Tongue (tissue), 2 donors: ENCODE results near the gene POMGNT1. TPM values are rescaled to one million over a fixed set of nuclear protein-coding genes. Genes with fewer than 3 reads are reported as not detected.
"Not testable (repeated sequence)": the region's sequence is repeated elsewhere in the genome, so short reads cannot be mapped to it uniquely, and the experiment has no call there.

Source experiments
- DNase-seq: peaks from one replicate; pipeline ENCODE4 v3.0.0-alpha.2; 2015
- total RNA-seq: library from RNA; depleted of rRNA; stranded (reverse); fragments of >200 nt; gene quantifications from one replicate; pipeline ENCODE4 v1.2.3, GENCODE V29; 2014

Gene POMGNT1
- 40.6 TPM for total RNA-seq

GRCh38 chr1:46197964-46198811 is at the start of gene POMGNT1:
Gene POMGNT1 (minus strand): TSS chr1:46198434. CDS start chr1:46197821, 613 bp downstream.
- peak; percentile 81 for DNase-seq

- peak; percentile 99 for DNase-seq
Observed at GRCh38 chr1:46247436-46248121, 49.3 kb upstream of the POMGNT1 start, which contains the start of gene RAD54L. Gene RAD54L (plus strand): TSS chr1:46247763. CDS start chr1:46248406, 643 bp downstream.

GRCh38 chr1:46246548-46247435 is 48.6 kb upstream of the POMGNT1 start:
- DNase-seq, result peak; percentile 79

- DNase-seq, result not testable (repeated sequence)
Observed at GRCh38 chr1:46246136-46246535, 47.9 kb upstream of the POMGNT1 start.

DNA sequence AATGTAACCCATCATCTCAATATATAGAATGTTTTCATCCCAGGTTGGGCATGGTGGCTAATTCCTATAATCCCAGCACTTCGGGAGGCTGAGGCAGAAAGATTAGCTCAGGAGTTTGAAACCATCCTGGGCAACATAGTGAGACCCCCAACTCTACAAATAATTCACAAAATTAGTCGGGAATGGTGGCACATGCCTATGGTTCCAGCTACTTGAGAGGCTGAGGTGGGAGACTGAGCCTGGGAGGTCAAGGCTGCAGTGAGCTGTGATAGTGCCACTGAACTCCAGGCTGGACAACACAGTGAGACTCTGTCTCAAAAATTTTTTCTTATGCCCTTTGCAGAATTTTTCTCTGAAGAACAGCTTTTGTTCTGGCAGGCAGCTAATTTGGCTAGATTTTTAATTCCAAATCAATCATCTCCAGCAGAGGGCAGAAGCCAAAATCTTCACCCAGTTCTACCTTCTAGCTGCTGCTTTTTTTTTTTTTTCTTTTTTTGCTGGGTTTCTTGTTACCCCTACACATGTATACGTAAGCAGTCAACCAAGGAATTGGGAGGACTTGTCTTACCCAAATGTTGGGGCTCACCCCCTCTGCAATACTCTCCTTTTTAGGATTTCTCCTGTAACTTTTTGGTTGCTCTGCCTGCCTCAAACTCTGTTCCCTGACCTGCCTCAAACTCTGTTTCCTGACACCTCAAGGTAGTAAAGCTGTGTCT is 46.6 kb upstream of the POMGNT1 start:
- peak; percentile 21 for DNase-seq

DNA sequence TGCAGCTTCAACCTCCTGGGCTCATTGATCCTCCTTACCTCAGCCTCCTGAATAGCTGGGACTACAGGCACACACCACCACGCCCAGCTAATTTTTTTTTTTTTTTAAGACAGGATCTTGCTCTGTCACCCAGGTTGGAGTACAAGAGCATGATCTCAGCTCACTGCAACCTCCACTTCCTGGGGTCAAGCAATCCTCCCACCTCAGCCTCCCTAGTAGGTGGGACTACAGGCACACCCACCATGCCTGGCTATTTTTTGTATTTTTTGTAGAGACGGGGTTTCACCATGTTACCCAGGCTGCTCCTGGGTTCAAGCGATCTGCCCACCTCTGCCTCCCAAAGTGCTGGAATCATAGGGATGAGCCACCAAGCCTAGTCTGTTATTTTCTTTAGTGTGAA is 45.6 kb upstream of the POMGNT1 start:
- DNase-seq, result not testable (repeated sequence)

DNA sequence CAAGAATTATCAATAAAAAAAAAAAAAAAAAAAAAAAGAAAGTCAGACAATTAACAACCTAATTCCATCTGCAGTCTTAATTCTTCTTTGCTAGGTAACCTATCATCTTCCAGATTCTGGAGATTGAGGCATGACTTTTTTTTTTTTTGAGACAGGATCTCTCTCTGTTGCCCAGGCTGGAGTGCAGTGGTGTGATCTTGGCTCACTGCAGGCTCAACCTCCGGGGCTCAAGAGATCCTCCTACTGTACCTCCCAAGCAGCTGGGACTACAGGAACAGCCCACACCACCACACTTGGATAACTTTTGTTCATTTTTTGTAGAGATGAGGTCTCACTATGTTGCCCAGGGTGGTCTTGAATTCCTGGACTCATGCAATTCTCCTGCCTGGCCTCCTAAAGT is 44.7 kb upstream of the POMGNT1 start:
- DNase-seq, result no peak

DNA sequence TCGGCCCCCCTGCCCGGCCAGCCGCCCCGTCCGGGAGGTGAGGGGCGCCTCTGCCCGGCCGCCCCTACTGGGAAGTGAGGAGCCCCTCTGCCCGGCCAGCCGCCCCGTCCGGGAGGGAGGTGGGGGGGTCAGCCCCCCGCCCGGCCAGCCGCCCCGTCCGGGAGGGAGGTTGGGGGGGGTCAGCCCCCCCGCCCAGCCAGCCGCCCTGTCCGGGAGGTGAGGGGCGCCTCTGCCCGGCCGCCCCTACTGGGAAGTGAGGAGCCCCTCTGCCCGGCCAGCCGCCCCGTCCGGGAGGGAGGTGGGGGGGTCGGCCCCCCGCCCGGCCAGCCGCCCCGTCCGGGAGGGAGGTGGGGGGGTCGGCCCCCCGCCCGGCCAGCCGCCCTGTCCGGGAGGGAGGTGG is 43.5 kb upstream of the POMGNT1 start:
- not testable (repeated sequence) for DNase-seq

DNA sequence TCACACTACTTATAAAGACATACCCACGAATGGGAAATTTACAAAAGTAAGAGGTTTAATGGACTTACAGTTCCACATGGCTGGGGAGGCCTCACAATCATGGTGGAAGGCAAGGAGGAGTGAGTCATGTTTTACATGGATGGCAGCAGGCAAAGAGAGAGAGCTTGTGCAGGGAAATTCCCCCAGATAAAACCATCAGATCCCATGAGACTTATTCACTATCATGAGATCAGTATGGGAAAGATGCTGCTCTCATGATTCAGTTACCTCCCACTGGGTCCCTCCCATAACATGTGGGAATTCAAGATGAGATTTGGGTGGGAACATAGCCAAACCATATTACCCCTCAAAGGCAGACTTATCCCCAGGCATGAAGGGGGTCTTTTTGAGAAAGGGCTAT is 40.6 kb upstream of the POMGNT1 start:
- not testable (repeated sequence) for DNase-seq

GRCh38 chr1:46236882-46237281 is 38.6 kb upstream of the POMGNT1 start:
- DNase-seq, result no peak

DNA sequence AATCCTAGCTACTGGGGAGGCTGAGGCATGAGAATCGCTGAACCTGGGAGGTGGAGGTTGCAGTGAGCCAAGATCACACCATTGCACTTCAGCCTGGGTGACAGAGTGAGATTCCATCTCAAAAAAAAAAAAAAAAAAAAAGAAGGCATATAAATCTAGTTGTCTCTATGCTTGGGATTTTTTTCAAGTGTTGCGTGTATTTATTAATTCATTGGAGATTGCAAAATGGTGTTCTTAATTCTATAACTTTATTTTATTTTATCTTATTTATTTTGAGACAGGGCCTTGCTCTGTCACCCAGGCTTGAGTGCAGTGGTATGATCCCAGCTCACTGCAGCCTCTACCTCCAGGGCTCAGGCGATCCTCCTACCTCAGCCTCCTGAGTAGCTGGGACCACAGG is 33.0 kb upstream of the POMGNT1 start:
- not testable (repeated sequence) for DNase-seq

GRCh38 chr1:46224966-46225365 is 26.7 kb upstream of the POMGNT1 start:
- no peak for DNase-seq

- DNase-seq, result peak; percentile 90
Observed at GRCh38 chr1:46223472-46223943, 25.3 kb upstream of the POMGNT1 start.

DNA sequence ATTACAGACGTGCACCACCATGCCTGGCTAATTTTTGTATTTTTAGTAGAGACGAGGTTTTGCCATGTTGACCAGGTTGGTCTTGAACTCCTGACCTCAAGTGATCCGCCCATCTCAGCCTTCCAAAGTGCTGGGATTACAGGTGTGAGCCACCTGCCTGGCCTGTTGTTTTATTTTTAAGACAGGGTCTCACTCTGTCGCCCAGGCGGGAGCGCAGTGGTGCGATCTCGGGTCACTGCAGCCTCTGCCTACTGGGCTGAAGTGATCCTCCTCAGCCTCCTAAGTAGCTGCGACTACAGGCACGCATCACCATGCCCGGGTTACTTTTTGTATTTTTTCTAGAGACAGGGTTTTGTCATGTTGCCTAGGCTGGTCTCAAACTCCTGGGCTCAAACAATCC is 24.8 kb upstream of the POMGNT1 start:
- DNase-seq, result not testable (repeated sequence)

GRCh38 chr1:46221749-46222148 is 23.5 kb upstream of the POMGNT1 start:
- peak; percentile 30 for DNase-seq

GRCh38 chr1:46220808-46221207 is 22.6 kb upstream of the POMGNT1 start:
- no peak for DNase-seq

GRCh38 chr1:46219551-46220520 is 21.6 kb upstream of the POMGNT1 start:
- no peak for DNase-seq

DNA sequence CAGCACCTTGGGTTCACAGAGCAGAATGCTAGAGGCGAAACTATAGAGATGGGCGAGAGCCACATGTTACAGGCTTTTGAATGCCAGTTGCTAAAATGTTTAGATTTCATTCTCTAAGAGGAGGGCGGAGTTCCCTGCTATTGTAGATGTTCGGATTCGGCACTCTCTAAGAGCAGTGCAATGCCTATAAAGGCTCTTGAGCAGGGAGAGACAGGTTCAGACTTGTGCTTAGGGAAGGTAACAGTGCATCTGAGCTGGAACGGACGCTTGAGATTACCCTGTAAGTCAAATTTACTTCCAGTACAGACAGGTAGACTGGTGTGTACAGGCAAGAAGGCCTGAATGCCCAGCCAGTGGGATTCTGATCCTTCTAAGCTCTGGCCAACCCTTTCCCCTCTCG is 20.2 kb upstream of the POMGNT1 start:
- peak; percentile 61 for DNase-seq

DNA sequence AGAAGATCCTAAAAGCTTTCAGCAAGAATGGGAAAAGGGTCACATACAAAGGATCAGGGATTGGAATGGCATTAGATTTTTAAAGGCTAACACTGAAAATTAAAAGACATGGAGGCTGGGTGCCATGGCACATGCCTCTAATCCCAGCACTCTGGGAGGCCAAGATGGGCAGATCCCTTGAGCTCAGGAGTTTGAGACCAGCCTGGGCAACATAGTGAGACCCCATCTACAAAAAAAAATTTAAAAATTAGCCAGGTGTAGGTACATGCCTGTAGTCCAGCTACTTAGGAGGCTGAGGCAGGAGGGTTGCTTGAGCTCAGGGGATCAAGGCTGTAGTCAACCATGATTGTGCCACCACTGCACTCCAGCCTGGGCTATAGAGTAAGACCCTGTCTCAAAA is 17.3 kb upstream of the POMGNT1 start:
- DNase-seq, result no peak

- no peak for DNase-seq
Observed at GRCh38 chr1:46211051-46211450, 12.8 kb upstream of the POMGNT1 start.
